Astrocyte (in vitro differentiated cells and primary cell): ENCODE measurements around the gene NAT8. TPM values are rescaled to one million over a fixed set of nuclear protein-coding genes. Genes with fewer than 3 reads are reported as not detected.
"Not testable (repeated sequence)": the region's sequence is repeated elsewhere in the genome, so short reads cannot be mapped to it uniquely, and the experiment has no call there.

Source experiments
- DNase-seq: peaks from one replicate; pipeline ENCODE4 v3.0.0-alpha.2; 2010; ENCODE audit warnings: low read depth
- FAIRE-seq: peaks from 2 replicates; lab custom pipeline; 2011; peaks lifted over from hg19 to GRCh38; lab: Jason Lieb, UNC
- H2AFZ ChIP-seq: 2 replicates; pipeline ENCODE4 v1.6.0; 2012; ENCODE audit warnings: low read depth, low read length, inconsistent platforms
- H3K27ac ChIP-seq: 2 replicates; pipeline ENCODE4 v1.5.1; 2011; ENCODE audit warnings: low read depth, low read length, inconsistent platforms
- H3K27me3 ChIP-seq: 2 replicates; pipeline ENCODE4 v1.6.0; 2011; ENCODE audit warnings: low read length, inconsistent platforms; ENCODE audit not compliant: insufficient read depth
- H3K36me3 ChIP-seq: 2 replicates; pipeline ENCODE4 v1.5.1; 2011; ENCODE audit warnings: low read length, inconsistent platforms; ENCODE audit not compliant: insufficient read depth
- H3K4me1 ChIP-seq: 2 replicates; pipeline ENCODE4 v1.5.1; 2011; ENCODE audit warnings: low read length, inconsistent platforms; ENCODE audit not compliant: insufficient read depth
- H3K4me2 ChIP-seq: 2 replicates; pipeline ENCODE4 v1.6.0; 2012; ENCODE audit warnings: low read length, inconsistent platforms
- H3K4me3 ChIP-seq: 2 replicates; pipeline ENCODE4 v1.5.1; 2011; ENCODE audit warnings: low read depth, mild to moderate bottlenecking, low read length, inconsistent platforms; ENCODE audit not compliant: insufficient read depth
- H3K79me2 ChIP-seq: 2 replicates; pipeline ENCODE4 v1.6.0; 2012; ENCODE audit warnings: mild to moderate bottlenecking, low read length, inconsistent platforms; ENCODE audit not compliant: insufficient read depth
- H3K9ac ChIP-seq: 2 replicates; pipeline ENCODE4 v1.6.0; 2012; ENCODE audit warnings: mild to moderate bottlenecking, low read length, inconsistent platforms
- H3K9me3 ChIP-seq: 2 replicates; pipeline ENCODE4 v1.5.1; 2012; ENCODE audit warnings: low read depth, mild to moderate bottlenecking, low read length, inconsistent platforms; ENCODE audit not compliant: insufficient read depth
- H4K20me1 ChIP-seq: 2 replicates; pipeline ENCODE4 v1.6.0; 2012; ENCODE audit warnings: low read length, inconsistent platforms; ENCODE audit not compliant: insufficient read depth
- H3K27ac Mint-ChIP-seq: one replicate; pipeline ENCODE4 v1.8.0; 2021; ENCODE audit warnings: mild to moderate bottlenecking, mixed read lengths; ENCODE audit not compliant: unreplicated experiment
- H3K27me3 Mint-ChIP-seq: one replicate; pipeline ENCODE4 v1.8.0; 2021; ENCODE audit warnings: low read depth, mixed read lengths; ENCODE audit not compliant: unreplicated experiment
- H3K36me3 Mint-ChIP-seq: one replicate; pipeline ENCODE4 v1.8.0; 2021; ENCODE audit warnings: low read depth, mixed read lengths; ENCODE audit not compliant: unreplicated experiment
- H3K4me1 Mint-ChIP-seq: one replicate; pipeline ENCODE4 v1.8.0; 2021; ENCODE audit warnings: low read depth, mixed read lengths; ENCODE audit not compliant: unreplicated experiment
- H3K4me3 Mint-ChIP-seq: one replicate; pipeline ENCODE4 v1.8.0; 2021; ENCODE audit warnings: mild to moderate bottlenecking, moderate library complexity, mixed read lengths; ENCODE audit not compliant: unreplicated experiment
- H3K9me3 Mint-ChIP-seq: one replicate; pipeline ENCODE4 v1.8.0; 2021; ENCODE audit warnings: mild to moderate bottlenecking, mixed read lengths; ENCODE audit not compliant: unreplicated experiment
- EZH2 ChIP-seq: IDR thresholded peaks from 2 replicates; pipeline ENCODE4 v1.6.1; 2012; ENCODE audit warnings: mild to moderate bottlenecking, low read length, inconsistent platforms; ENCODE audit not compliant: insufficient read depth
- total RNA-seq: library from RNA; stranded (reverse); gene quantifications from 2 replicates; pipeline ENCODE4 v1.2.1, GENCODE V29; 2021
- TF ChIP-seq, protein P1 (sequence below): IDR thresholded peaks from 2 replicates; pipeline ENCODE4 v1.5.1; 2011; ENCODE audit warnings: low read depth, mild to moderate bottlenecking, inconsistent platforms, low read length, moderate library complexity; ENCODE audit not compliant: insufficient read depth

Gene NAT8
- total RNA-seq, 1 donor from 2014 or later, result not detected

DNA sequence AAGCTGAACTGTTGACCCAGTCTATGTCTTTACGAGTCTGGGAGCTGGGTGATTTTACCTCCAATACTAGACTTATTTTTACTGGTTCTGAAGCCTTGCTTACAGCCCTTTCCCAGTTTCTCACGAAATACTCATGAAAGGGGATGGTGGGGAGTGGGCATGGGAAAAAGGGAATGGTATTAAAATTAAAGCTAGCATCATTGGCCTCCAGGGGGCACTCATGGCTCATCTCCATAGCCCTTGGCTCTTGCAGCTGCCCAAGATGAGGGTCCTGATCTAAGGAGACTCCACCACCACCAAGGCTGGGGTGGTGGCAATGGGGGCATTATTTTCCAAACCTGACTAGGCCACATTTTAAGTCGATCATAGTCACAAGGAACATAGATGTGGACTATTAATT lies 22.3 kb downstream of the NAT8 start:
- not testable (repeated sequence) for DNase-seq, H3K27me3 ChIP-seq, H3K9me3 Mint-ChIP-seq, H3K4me3 ChIP-seq, H3K36me3 Mint-ChIP-seq, H3K9me3 ChIP-seq, H3K79me2 ChIP-seq, H4K20me1 ChIP-seq, H3K36me3 ChIP-seq, FAIRE-seq, H3K4me1 Mint-ChIP-seq, H3K4me1 ChIP-seq, H3K27ac Mint-ChIP-seq, H3K27me3 Mint-ChIP-seq, H2AFZ ChIP-seq, H3K4me3 Mint-ChIP-seq, H3K9ac ChIP-seq, H3K4me2 ChIP-seq, H3K27ac ChIP-seq

DNA sequence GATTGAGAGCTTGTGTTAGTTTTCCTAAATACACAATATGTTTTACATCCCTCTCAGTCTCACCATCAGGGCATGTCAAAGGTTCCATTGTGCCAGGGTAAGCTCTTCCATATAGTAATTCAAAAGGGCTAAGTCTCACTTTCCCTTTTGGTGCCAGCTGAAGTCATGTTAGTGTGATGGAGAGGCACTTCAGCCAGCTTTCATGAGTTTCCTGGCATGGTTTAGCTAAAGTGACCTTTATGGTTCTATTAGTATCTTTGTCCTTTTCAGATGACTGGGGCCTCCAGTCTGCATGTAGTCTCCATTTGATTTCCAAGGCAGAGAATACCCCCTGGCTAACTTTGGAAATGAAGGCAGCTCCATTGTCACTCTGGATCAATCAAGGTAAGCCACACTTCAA lies 27.2 kb downstream of the NAT8 start:
- peaks cover 10% of the 10 kb centered on the region for H3K36me3 Mint-ChIP-seq
- H3K4me3 ChIP-seq, result no peak overlapping the region
- FAIRE-seq (no peak), DNase-seq (no peak)
- no peaks in the 10 kb centered on the region for H3K9me3 ChIP-seq
- no peaks in the 10 kb centered on the region for H3K4me1 ChIP-seq
- no peaks in the 10 kb centered on the region for H3K27me3 ChIP-seq
- peaks cover 4% of the 10 kb centered on the region for H3K4me1 Mint-ChIP-seq
- no peak overlapping the region for H3K27ac Mint-ChIP-seq
- H3K9ac ChIP-seq, result no peak overlapping the region
- peaks cover 2% of the 10 kb centered on the region for H3K9me3 Mint-ChIP-seq
- no peaks in the 10 kb centered on the region for H4K20me1 ChIP-seq
- H3K27me3 Mint-ChIP-seq, result peaks cover 3% of the 10 kb centered on the region
- H3K27ac ChIP-seq, result no peak overlapping the region
- no peaks in the 10 kb centered on the region for H3K79me2 ChIP-seq
- TF ChIP-seq, protein P1, sequence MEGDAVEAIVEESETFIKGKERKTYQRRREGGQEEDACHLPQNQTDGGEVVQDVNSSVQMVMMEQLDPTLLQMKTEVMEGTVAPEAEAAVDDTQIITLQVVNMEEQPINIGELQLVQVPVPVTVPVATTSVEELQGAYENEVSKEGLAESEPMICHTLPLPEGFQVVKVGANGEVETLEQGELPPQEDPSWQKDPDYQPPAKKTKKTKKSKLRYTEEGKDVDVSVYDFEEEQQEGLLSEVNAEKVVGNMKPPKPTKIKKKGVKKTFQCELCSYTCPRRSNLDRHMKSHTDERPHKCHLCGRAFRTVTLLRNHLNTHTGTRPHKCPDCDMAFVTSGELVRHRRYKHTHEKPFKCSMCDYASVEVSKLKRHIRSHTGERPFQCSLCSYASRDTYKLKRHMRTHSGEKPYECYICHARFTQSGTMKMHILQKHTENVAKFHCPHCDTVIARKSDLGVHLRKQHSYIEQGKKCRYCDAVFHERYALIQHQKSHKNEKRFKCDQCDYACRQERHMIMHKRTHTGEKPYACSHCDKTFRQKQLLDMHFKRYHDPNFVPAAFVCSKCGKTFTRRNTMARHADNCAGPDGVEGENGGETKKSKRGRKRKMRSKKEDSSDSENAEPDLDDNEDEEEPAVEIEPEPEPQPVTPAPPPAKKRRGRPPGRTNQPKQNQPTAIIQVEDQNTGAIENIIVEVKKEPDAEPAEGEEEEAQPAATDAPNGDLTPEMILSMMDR, result no peak
- TF ChIP-seq EZH2, result no peak
- no peak overlapping the region for H2AFZ ChIP-seq
- no peak overlapping the region for H3K4me2 ChIP-seq
- no peak overlapping the region for H3K4me3 Mint-ChIP-seq
- H3K36me3 ChIP-seq, result no peaks in the 10 kb centered on the region

DNA sequence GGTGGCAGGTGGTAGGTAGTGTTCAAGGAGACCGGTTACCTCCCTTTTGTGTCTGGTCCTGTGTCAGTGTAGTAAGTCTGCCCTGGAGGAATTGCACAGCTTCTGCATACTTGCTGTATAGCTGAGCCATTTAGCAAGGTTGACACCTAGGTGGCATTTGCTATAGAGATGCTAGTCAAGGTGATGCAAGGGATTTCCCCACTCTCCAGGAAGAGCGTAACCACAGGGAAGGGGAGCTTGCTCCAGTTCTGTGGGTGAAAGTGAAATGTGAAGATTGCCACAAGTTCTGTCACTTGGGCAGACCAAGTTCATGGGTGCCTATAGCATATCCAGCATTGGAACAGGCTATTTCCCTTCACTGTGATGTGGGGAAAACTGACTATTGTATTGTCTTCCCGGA lies 28.1 kb downstream of the NAT8 start:
- Histone ChIP-seq H3K4me2 (no peak overlapping the region), H3K27ac (no peak overlapping the region), H3K4me1 (no peaks in the 10 kb centered on the region), H3K4me3 (no peak overlapping the region), H3K79me2 (no peaks in the 10 kb centered on the region), H4K20me1 (no peaks in the 10 kb centered on the region), H3K9ac (no peak overlapping the region), H2AFZ (no peak overlapping the region), H3K27me3 (no peaks in the 10 kb centered on the region), H3K36me3 (no peaks in the 10 kb centered on the region), H3K9me3 (no peaks in the 10 kb centered on the region)
- Mint-ChIP-seq H3K27me3 (peaks cover 3% of the 10 kb centered on the region), H3K9me3 (peaks cover 2% of the 10 kb centered on the region), H3K4me1 (peaks cover 4% of the 10 kb centered on the region), H3K4me3 (no peak overlapping the region), H3K27ac (no peak overlapping the region), H3K36me3 (peaks cover 8% of the 10 kb centered on the region)
- DNase-seq (no peak), FAIRE-seq (no peak)
- TF ChIP-seq, protein P1, result no peak
- no peak for TF ChIP-seq EZH2
